HL-60 (cell line): Measurements from ENCODE around the gene RABGAP1L.

Experiments
- DNase-seq, 2 experiments: peaks; one replicate each; pipeline ENCODE4 v3.0.0-alpha.2; 2010 to 2020; ENCODE audit warnings: low read depth in 1 of 2, low spot score in 1 of 2
- H3K27ac ChIP-seq: fragments of 250-450 bp; sonication (Bioruptor Pico); replicated peaks from 2 replicates; pipeline ENCODE4 v1.5.1; 2020; ENCODE audit warnings: mild to moderate bottlenecking, moderate library complexity
- H3K27me3 ChIP-seq: fragments of 250-450 bp; sonication (Bioruptor Pico); 2 replicates; pipeline ENCODE4 v1.5.1; 2021; ENCODE audit warnings: mild to moderate bottlenecking, moderate library complexity; ENCODE audit not compliant: insufficient read depth, poor library complexity, severe bottlenecking
- H3K4me3 ChIP-seq: replicated peaks from 2 replicates; pipeline ENCODE4 v1.5.1; 2011; ENCODE audit warnings: mild to moderate bottlenecking, control low read depth, low read length; ENCODE audit not compliant: insufficient read depth
- CTCF ChIP-seq: IDR thresholded peaks from one replicate; pipeline ENCODE4 v1.5.1; 2011; ENCODE audit warnings: low read length, control low read depth, inconsistent platforms; ENCODE audit not compliant: insufficient read depth
- GABPA ChIP-seq: IDR thresholded peaks from 2 replicates; pipeline ENCODE4 v1.6.1; 2012; ENCODE audit warnings: low read depth
- POLR2AphosphoS5 ChIP-seq: IDR thresholded peaks from 2 replicates; pipeline ENCODE4 v1.6.1; 2012; ENCODE audit warnings: low read depth
- REST ChIP-seq: IDR thresholded peaks from 2 replicates; pipeline ENCODE4 v1.6.1; 2012; ENCODE audit warnings: low read depth; ENCODE audit not compliant: insufficient replicate concordance
- SPI1 ChIP-seq: IDR thresholded peaks from 2 replicates; pipeline ENCODE4 v1.6.1; 2012; ENCODE audit warnings: low read depth, mild to moderate bottlenecking, borderline replicate concordance

The RABGAP1L gene

GRCh38 chr1:174964972-174965361, 805.6 kb downstream of the RABGAP1L start:
- TF ChIP-seq GABPA (no peak), CTCF (no peak), POLR2AphosphoS5 (no peak), SPI1 (no peak), REST (no peak)
- H3K27ac ChIP-seq = peak overlapping the region; percentile 58
- DNase-seq = peak in 1 of 2 experiments; percentile 9
- H3K27me3 ChIP-seq = no peaks in the 10 kb centered on the region
- H3K4me3 ChIP-seq = no peak overlapping the region

GRCh38 chr1:174965362-174966007, 806.2 kb downstream of the RABGAP1L start:
- Histone ChIP-seq H3K4me3 (no peak overlapping the region), H3K27ac (peak overlapping the region; percentile 58), H3K27me3 (no peaks in the 10 kb centered on the region)
- DNase-seq = peak in 1 of 2 experiments; percentile 65
- TF ChIP-seq SPI1 (no peak), REST (no peak), CTCF (no peak), POLR2AphosphoS5 (no peak), GABPA (no peak)

- DNase-seq = no peak
- Histone ChIP-seq H3K27ac (peak overlapping the region; percentile 58), H3K27me3 (no peaks in the 10 kb centered on the region), H3K4me3 (no peak overlapping the region)
- TF ChIP-seq CTCF (no peak), POLR2AphosphoS5 (no peak), SPI1 (no peak), REST (no peak), GABPA (no peak)
Observed at GRCh38 chr1:174966008-174966572, 806.8 kb downstream of the RABGAP1L start.
